Panc1 (cell line): ENCODE results near the gene MYO18B. TPM values are rescaled to one million over a fixed set of nuclear protein-coding genes. Genes with fewer than 3 reads are reported as not detected.

Source experiments
- ATAC-seq: fragments of 200-7000 bp; cut with Tn5 transposase; 2 replicates; pipeline ENCODE4 v1.9.1; 2020; ENCODE audit warnings: mild to moderate bottlenecking, moderate library complexity
- BruUV-seq: library from RNA; stranded (reverse); fragments of 400-500 nt; replicated peaks from 2 replicates; lab custom pipeline; 2021; lab: Mats Ljungman, UMichigan
- CTCF ChIA-PET: fragments of 300-600 bp; sonication (Branson Sonifier 250); formaldehyde crosslinking; loops from one replicate; lab custom pipeline; 2022; ENCODE audit warnings: antibody characterized with exemption; lab: Charles Lee
- POLR2A ChIA-PET: fragments of 300-600 bp; sonication (Branson Sonifier 250); formaldehyde crosslinking; loops from one replicate; lab custom pipeline; 2022; ENCODE audit warnings: antibody characterized with exemption; lab: Charles Lee
- DNase-seq: peaks from one replicate; pipeline ENCODE4 v3.0.0-alpha.2; 2010; ENCODE audit warnings: low read depth, low spot score
- H3K27ac ChIP-seq: 2 replicates; pipeline ENCODE4 v1.5.1; 2011; ENCODE audit warnings: mild to moderate bottlenecking, low read length, inconsistent platforms
- H3K27me3 ChIP-seq: fragments of 200-500 bp; sonication (Bioruptor generic); 2 replicates; pipeline ENCODE4 v1.6.0; 2014; ENCODE audit warnings: low read length, inconsistent platforms; ENCODE audit not compliant: control insufficient read depth, insufficient read depth
- H3K36me3 ChIP-seq: fragments of 200-500 bp; sonication (Bioruptor generic); 2 replicates; pipeline ENCODE4 v1.5.1; 2014; ENCODE audit warnings: inconsistent platforms, mild to moderate bottlenecking, low read length, moderate library complexity; ENCODE audit not compliant: control insufficient read depth, insufficient read depth
- H3K4me1 ChIP-seq: 2 replicates; pipeline ENCODE4 v1.5.1; 2011; ENCODE audit warnings: inconsistent platforms, mild to moderate bottlenecking, low read length, moderate library complexity; ENCODE audit not compliant: control insufficient read depth, insufficient read depth
- H3K4me3 ChIP-seq, 2 experiments: 2 replicates each; pipeline ENCODE4 v1.5.1; 2011 to 2012; ENCODE audit warnings: low read depth in 2 of 2, low read length in 2 of 2, mild to moderate bottlenecking in 2 of 2, inconsistent platforms in 1 of 2, moderate library complexity in 1 of 2
- H3K9me3 ChIP-seq: fragments of 200-500 bp; sonication (Bioruptor generic); 2 replicates; pipeline ENCODE4 v1.5.1; 2014; ENCODE audit warnings: low read depth, mild to moderate bottlenecking, inconsistent platforms, low read length, moderate library complexity; ENCODE audit not compliant: control insufficient read depth, insufficient read depth
- POLR2AphosphoS5 ChIP-seq: IDR thresholded peaks from 2 replicates; pipeline ENCODE4 v1.6.1; 2012; ENCODE audit warnings: mild to moderate bottlenecking, low read depth, low read length, moderate library complexity
- REST ChIP-seq, 2 experiments: IDR thresholded peaks; 2 replicates each; pipeline ENCODE4 v1.6.1; 2011 to 2012; ENCODE audit warnings: low read depth in 2 of 2, control low read depth in 1 of 2, low read length in 1 of 2, mild to moderate bottlenecking in 1 of 2, moderate library complexity in 1 of 2; ENCODE audit not compliant: insufficient read depth in 1 of 2
- SIN3A ChIP-seq: IDR thresholded peaks from 2 replicates; pipeline ENCODE4 v1.6.1; 2012; ENCODE audit warnings: low read depth, mild to moderate bottlenecking, low read length, moderate library complexity, borderline replicate concordance; ENCODE audit not compliant: insufficient read depth
- TCF7L2 ChIP-seq: IDR thresholded peaks from 2 replicates; pipeline ENCODE4 v1.6.1; 2011; ENCODE audit warnings: mild to moderate bottlenecking, low read depth, low read length, inconsistent platforms
- in situ Hi-C: cut with HindIII; loops from 2 replicates; pipeline ENCODE4 v1.10.0; 2016; ENCODE audit warnings: low sequenced_read_pairs, low pct_unique_long_range_greater_than_20kb
- intact Hi-C: fragments of 100-400 bp; cut with micrococcal nuclease; formaldehyde crosslinking; loops from one replicate; pipeline ENCODE4 v1.10.0; 2022; ENCODE audit not compliant: unreplicated experiment
- total RNA-seq: library from RNA; stranded (reverse); gene quantifications from one replicate; pipeline ENCODE4 v1.2.1, GENCODE V29; 2021; ENCODE audit not compliant: unreplicated experiment
- TF ChIP-seq, protein P1 (sequence below): fragments of 450-650 bp; IDR thresholded peaks from 2 replicates; pipeline ENCODE4 v1.5.1; 2017; ENCODE audit warnings: mild to moderate bottlenecking

The MYO18B gene
- total RNA-seq, 1 experiment from 2014 or later, result not detected

- no peaks in the 10 kb centered on the region for H3K4me1 ChIP-seq
- no peak overlapping the region for H3K4me3 ChIP-seq
- CTCF ChIA-PET, result no interaction called here
- H3K27ac ChIP-seq, result no peak overlapping the region
- in situ Hi-C loops (no loop called here), intact Hi-C loops (no loop called here)
- no peak for TF ChIP-seq REST (IDR thresholded peaks at IDR 0.05; ENCODE audit: insufficient read depth in 1 of 2, low read depth in 2 of 2, low read length in 1 of 2)
- no peak for DNase-seq
- no peaks in the 10 kb centered on the region for H3K27me3 ChIP-seq
- POLR2A ChIA-PET, result no interaction called here
- H3K36me3 ChIP-seq, result no peaks in the 10 kb centered on the region; the same call in 1 of the 2 replicates
- BruUV-seq, result no TSS peak
- ATAC-seq, result no peak
- H3K9me3 ChIP-seq, result no peaks in the 10 kb centered on the region
Observed at GRCh38 chr22:25714070-25714469, 27.9 kb upstream of the MYO18B start.

GRCh38 chr22:25714739-25715138 is 27.2 kb upstream of the MYO18B start:
- DNase-seq (no peak), ATAC-seq (no peak)
- no peak for TF ChIP-seq SIN3A
- no peak for TF ChIP-seq TCF7L2
- TF ChIP-seq POLR2AphosphoS5, result no peak
- TF ChIP-seq, protein P1, sequence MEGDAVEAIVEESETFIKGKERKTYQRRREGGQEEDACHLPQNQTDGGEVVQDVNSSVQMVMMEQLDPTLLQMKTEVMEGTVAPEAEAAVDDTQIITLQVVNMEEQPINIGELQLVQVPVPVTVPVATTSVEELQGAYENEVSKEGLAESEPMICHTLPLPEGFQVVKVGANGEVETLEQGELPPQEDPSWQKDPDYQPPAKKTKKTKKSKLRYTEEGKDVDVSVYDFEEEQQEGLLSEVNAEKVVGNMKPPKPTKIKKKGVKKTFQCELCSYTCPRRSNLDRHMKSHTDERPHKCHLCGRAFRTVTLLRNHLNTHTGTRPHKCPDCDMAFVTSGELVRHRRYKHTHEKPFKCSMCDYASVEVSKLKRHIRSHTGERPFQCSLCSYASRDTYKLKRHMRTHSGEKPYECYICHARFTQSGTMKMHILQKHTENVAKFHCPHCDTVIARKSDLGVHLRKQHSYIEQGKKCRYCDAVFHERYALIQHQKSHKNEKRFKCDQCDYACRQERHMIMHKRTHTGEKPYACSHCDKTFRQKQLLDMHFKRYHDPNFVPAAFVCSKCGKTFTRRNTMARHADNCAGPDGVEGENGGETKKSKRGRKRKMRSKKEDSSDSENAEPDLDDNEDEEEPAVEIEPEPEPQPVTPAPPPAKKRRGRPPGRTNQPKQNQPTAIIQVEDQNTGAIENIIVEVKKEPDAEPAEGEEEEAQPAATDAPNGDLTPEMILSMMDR, result no peak
- no peak for TF ChIP-seq REST (IDR thresholded peaks at IDR 0.05; ENCODE audit: insufficient read depth in 1 of 2, low read depth in 2 of 2, low read length in 1 of 2)
- intact Hi-C loops, result no loop called here
- in situ Hi-C loops, result no loop called here
- ChIA-PET CTCF (no interaction called here), POLR2A (no interaction called here)
- Histone ChIP-seq H3K27me3 (no peaks in the 10 kb centered on the region), H3K27ac (no peak overlapping the region), H3K4me3 (no peak overlapping the region), H3K9me3 (no peaks in the 10 kb centered on the region), H3K36me3 (no peaks in the 10 kb centered on the region; the same call in 1 of the 2 replicates), H3K4me1 (no peaks in the 10 kb centered on the region)
- no TSS peak for BruUV-seq
